GM06990 (cell line): Measurements from ENCODE around the gene ARL8B.
A peak's percentile ranks its signal among the peaks of the same experiment; 100 is the strongest.
"Not testable (repeated sequence)": the region's sequence is repeated elsewhere in the genome, so short reads cannot be mapped to it uniquely, and the experiment has no call there.

Experiments used
- DNase-seq: peaks from one replicate; pipeline ENCODE4 v3.0.0-alpha.2; 2011; ENCODE audit not compliant: insufficient read length; ENCODE audit errors: extremely low read depth
- H3K27me3 ChIP-seq: replicated peaks from 2 replicates; pipeline ENCODE4 v1.6.0; 2011; ENCODE audit warnings: low read length; ENCODE audit not compliant: control insufficient read depth, insufficient read depth
- H3K36me3 ChIP-seq: 2 replicates; pipeline ENCODE4 v1.5.1; 2011; ENCODE audit warnings: low read length; ENCODE audit not compliant: control insufficient read depth, insufficient read depth
- H3K4me3 ChIP-seq: replicated peaks from 2 replicates; pipeline ENCODE4 v1.5.1; 2011; ENCODE audit warnings: low read depth, mild to moderate bottlenecking, control low read depth, low read length
- CTCF ChIP-seq: IDR thresholded peaks from 2 replicates; pipeline ENCODE4 v1.5.1; 2011; ENCODE audit warnings: low read length, control low read depth, mild to moderate bottlenecking, inconsistent platforms; ENCODE audit not compliant: insufficient read depth, poor library complexity, severe bottlenecking

ARL8B gene

DNA sequence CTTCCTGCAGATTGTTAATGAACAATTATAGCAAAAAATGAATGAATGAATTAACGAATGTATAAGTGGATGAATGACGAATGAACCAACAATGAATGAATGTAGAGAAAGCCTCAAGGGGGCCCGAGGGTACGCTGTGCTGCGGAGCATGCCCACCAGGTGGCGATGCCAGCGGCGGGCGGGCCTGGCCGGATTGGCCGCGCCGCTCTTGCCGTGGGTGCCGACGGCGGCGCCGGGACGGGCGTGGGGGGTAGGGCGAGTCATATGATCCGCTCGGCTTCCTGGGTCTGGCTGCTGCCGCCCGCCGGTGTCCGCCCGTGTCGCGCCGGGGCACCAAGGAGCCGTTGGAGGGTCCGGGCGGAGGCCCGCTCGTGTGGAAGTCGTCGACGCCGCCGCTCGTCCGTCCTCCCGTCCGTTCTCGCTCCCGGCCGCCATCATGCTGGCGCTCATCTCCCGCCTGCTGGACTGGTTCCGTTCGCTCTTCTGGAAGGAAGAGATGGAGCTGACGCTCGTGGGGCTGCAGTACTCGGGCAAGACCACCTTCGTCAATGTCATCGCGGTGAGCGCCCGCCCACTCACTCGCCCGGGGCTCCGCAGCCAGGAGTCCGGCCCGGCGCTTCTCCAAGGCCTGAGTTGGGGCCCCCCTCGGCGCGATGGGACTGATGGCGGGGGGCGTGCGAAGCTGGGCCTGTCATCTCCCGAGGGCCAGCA is at the start of gene ARL8B:
TSS of gene ARL8B (plus strand) at position 263 of the 711 bp plus-strand sequence. CDS start at position 437, 174 bp downstream.
- Histone ChIP-seq H3K36me3 (no peaks in the 10 kb centered on the region), H3K27me3 (no peaks in the 10 kb centered on the region), H3K4me3 (peak within 1 kb of the TSS; percentile 99)
- DNase-seq = peak; percentile 95
- peak; percentile 89 for TF ChIP-seq CTCF

DNA sequence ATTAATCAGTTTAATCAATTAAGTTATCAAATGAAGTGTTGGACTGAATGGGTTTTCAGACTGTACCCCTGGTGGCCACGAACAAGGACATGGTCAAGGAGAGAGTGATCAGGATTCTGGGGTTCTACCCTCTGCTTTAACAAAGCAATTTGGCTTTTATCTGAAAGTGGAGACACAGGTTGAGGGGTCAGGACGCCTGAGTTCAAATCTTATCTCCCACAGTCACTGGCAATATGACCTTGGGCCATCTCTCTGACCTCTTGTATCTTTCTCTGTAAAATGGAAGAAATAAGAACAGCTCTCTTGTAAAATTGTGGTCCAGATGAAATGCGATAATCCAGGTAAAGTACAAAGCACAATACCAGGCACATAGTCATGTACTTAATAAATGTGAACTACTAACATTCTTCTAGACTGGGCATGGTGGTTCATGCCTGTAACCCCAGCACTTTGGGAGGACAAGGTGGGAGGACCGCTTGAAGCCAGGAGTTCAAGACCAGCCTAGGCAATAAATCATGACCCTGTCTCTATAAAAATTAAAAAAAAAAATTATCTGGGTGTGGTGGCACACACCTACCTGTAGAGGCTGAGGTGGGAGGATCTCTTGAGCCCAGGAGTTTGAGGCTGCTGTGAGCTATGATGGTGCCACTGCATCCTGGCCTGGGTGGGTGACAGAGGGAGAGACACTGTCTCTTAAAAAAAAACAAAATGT is 48.6 kb upstream of the ARL8B start:
- no peak overlapping the region for H3K4me3 ChIP-seq
- DNase-seq = no peak
- no peaks in the 10 kb centered on the region for H3K36me3 ChIP-seq
- TF ChIP-seq CTCF = no peak
- H3K27me3 ChIP-seq = no peaks in the 10 kb centered on the region; the same call in none of the 2 replicates

GRCh38 chr3:5078151-5078550 is 43.9 kb upstream of the ARL8B start:
- DNase-seq = no peak
- TF ChIP-seq CTCF = no peak
- Histone ChIP-seq H3K36me3 (no peaks in the 10 kb centered on the region), H3K4me3 (no peak overlapping the region), H3K27me3 (no peaks in the 10 kb centered on the region)

DNA sequence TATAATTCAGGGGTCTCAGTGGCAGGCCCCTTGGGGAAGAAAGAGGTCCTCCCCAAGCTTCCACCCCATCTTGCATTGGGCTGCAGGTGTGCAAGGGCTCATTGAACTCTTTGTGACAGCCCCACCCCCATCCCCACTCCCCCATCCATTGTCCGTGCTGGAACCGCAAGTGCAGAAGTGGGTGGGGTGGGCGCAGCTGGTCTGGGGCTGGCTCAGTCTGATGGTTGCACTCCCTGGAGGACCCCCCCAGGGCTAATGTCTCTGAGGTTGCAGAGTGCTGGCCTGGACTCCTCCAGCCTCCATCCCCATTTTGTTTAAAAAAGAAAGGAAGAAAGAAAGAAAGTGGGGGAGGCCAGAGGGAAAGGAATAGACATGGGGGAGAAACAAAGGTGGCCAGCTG is 42.3 kb upstream of the ARL8B start:
- no peak for TF ChIP-seq CTCF
- Histone ChIP-seq H3K27me3 (no peaks in the 10 kb centered on the region), H3K36me3 (no peaks in the 10 kb centered on the region), H3K4me3 (no peak overlapping the region)
- DNase-seq = no peak

- Histone ChIP-seq H3K4me3 (no peak overlapping the region), H3K36me3 (no peaks in the 10 kb centered on the region), H3K27me3 (no peaks in the 10 kb centered on the region)
- no peak for DNase-seq
- no peak for TF ChIP-seq CTCF
These were observed 41.1 kb upstream of the ARL8B start for GRCh38 chr3:5080779-5081550.

DNA sequence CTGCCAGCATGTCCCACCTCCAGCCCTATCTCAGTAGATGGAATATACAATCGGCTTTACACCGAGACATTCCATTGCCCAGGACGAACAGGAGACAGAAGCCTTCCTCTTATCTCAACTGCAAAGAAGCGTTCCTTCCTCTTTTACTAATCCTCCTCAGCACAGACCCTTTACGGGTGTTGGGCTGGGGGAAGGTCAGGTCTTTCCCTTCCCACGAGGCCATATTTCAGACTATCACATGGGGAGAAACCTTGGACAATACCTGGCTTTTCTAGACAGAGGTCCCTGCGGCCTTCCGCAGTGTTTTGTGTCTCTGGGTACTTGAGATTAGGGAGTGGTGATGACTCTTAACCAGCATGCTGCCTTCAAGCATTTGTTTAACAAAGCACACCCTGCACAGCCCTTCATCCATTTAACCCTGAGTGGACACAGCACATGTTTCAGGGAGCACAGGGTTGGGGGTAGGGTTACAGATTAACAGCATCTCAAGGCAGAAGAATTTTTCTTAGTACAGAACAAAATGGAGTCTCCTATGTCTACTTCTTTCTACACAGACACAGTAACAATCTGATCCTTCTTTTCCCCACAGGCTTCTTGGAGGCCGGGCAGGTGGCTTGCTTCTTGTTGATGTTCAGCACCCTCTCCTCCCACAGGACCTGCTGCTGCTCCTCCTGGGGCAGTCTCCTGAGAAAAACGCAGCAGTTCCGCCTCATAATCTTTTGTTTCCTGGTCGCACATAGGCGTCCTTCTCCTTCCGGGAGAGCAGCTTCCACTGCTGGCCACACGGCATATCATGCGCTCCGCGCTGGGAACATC is 39.9 kb upstream of the ARL8B start:
- not testable (repeated sequence) for H3K36me3 ChIP-seq, H3K4me3 ChIP-seq, H3K27me3 ChIP-seq, DNase-seq
